Measurements from ENCODE around the gene PCBP4.

The PCBP4 gene

GRCh38 chr3:51932471-51933370 is 34.5 kb downstream of the PCBP4 start:
- ATAC-seq, result no peak
- TF ChIP-seq TCF4 (CRISPR knock-in tag; IDR thresholded peaks at IDR 0.05; ENCODE audit: borderline replicate concordance) (no peak), ZFP3 (CRISPR knock-in tag; IDR thresholded peaks at IDR 0.05) (no peak), ZNF8 (CRISPR knock-in tag; IDR thresholded peaks at IDR 0.05) (no peak), CREB5 (CRISPR knock-in tag; IDR thresholded peaks at IDR 0.05; ENCODE audit: low read depth) (no peak), ISL1 (CRISPR knock-in tag; IDR thresholded peaks at IDR 0.05) (no peak), GLIS3 (CRISPR knock-in tag; IDR thresholded peaks at IDR 0.05) (no peak), ESRRG (CRISPR knock-in tag; IDR thresholded peaks at IDR 0.05) (no peak)

GRCh38 chr3:51931756-51932155 is 35.5 kb downstream of the PCBP4 start:
- TF ChIP-seq ZNF8 (CRISPR knock-in tag; IDR thresholded peaks at IDR 0.05), result no peak
- TF ChIP-seq ZNF70 (CRISPR knock-in tag; IDR thresholded peaks at IDR 0.05), result no peak
- TF ChIP-seq PPARA (CRISPR knock-in tag; IDR thresholded peaks at IDR 0.05; ENCODE audit: borderline replicate concordance), result no peak
- no peak for TF ChIP-seq OSR1 (CRISPR knock-in tag; IDR thresholded peaks at IDR 0.05)
- no peak for TF ChIP-seq SNAI2 (CRISPR knock-in tag; IDR thresholded peaks at IDR 0.05)
- TF ChIP-seq, protein P1, sequence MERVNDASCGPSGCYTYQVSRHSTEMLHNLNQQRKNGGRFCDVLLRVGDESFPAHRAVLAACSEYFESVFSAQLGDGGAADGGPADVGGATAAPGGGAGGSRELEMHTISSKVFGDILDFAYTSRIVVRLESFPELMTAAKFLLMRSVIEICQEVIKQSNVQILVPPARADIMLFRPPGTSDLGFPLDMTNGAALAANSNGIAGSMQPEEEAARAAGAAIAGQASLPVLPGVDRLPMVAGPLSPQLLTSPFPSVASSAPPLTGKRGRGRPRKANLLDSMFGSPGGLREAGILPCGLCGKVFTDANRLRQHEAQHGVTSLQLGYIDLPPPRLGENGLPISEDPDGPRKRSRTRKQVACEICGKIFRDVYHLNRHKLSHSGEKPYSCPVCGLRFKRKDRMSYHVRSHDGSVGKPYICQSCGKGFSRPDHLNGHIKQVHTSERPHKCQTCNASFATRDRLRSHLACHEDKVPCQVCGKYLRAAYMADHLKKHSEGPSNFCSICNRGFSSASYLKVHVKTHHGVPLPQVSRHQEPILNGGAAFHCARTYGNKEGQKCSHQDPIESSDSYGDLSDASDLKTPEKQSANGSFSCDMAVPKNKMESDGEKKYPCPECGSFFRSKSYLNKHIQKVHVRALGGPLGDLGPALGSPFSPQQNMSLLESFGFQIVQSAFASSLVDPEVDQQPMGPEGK (CRISPR knock-in tag; IDR thresholded peaks at IDR 0.05; ENCODE audit: borderline replicate concordance), result no peak
- no peak for TF ChIP-seq CREB5 (CRISPR knock-in tag; IDR thresholded peaks at IDR 0.05; ENCODE audit: low read depth)
- TF ChIP-seq ZFP3 (CRISPR knock-in tag; IDR thresholded peaks at IDR 0.05), result no peak
- no peak for TF ChIP-seq RARB (CRISPR knock-in tag; IDR thresholded peaks at IDR 0.05)
- TF ChIP-seq GLIS3 (CRISPR knock-in tag; IDR thresholded peaks at IDR 0.05), result no peak
- TF ChIP-seq, protein P2, sequence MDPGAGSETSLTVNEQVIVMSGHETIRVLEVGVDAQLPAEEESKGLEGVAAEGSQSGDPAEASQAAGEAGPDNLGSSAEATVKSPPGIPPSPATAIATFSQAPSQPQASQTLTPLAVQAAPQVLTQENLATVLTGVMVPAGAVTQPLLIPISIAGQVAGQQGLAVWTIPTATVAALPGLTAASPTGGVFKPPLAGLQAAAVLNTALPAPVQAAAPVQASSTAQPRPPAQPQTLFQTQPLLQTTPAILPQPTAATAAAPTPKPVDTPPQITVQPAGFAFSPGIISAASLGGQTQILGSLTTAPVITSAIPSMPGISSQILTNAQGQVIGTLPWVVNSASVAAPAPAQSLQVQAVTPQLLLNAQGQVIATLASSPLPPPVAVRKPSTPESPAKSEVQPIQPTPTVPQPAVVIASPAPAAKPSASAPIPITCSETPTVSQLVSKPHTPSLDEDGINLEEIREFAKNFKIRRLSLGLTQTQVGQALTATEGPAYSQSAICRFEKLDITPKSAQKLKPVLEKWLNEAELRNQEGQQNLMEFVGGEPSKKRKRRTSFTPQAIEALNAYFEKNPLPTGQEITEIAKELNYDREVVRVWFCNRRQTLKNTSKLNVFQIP (CRISPR knock-in tag; IDR thresholded peaks at IDR 0.05; ENCODE audit: borderline replicate concordance, low read depth), result no peak
- TF ChIP-seq ZNF565 (CRISPR knock-in tag; conservative IDR thresholded peaks at IDR 0.05; ENCODE audit: low read depth), result no peak
- TF ChIP-seq, protein P3, sequence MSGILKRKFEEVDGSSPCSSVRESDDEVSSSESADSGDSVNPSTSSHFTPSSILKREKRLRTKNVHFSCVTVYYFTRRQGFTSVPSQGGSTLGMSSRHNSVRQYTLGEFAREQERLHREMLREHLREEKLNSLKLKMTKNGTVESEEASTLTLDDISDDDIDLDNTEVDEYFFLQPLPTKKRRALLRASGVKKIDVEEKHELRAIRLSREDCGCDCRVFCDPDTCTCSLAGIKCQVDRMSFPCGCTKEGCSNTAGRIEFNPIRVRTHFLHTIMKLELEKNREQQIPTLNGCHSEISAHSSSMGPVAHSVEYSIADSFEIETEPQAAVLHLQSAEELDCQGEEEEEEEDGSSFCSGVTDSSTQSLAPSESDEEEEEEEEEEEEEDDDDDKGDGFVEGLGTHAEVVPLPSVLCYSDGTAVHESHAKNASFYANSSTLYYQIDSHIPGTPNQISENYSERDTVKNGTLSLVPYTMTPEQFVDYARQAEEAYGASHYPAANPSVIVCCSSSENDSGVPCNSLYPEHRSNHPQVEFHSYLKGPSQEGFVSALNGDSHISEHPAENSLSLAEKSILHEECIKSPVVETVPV (CRISPR knock-in tag; IDR thresholded peaks at IDR 0.05), result no peak
- TF ChIP-seq BACH2 (CRISPR knock-in tag; IDR thresholded peaks at IDR 0.05; ENCODE audit: borderline replicate concordance), result no peak
- TF ChIP-seq ISL1 (CRISPR knock-in tag; IDR thresholded peaks at IDR 0.05), result no peak
- no peak for TF ChIP-seq ZFP30 (CRISPR knock-in tag; IDR thresholded peaks at IDR 0.05)
- no peak for TF ChIP-seq ESRRG (CRISPR knock-in tag; IDR thresholded peaks at IDR 0.05)
- no peak for TF ChIP-seq CSDC2 (CRISPR knock-in tag; IDR thresholded peaks at IDR 0.05)
- no peak for TF ChIP-seq ZC3H10 (CRISPR knock-in tag; IDR thresholded peaks at IDR 0.05)
- no peak for ATAC-seq

- TF ChIP-seq RARB (CRISPR knock-in tag; IDR thresholded peaks at IDR 0.05) (no peak), ZFP30 (CRISPR knock-in tag; IDR thresholded peaks at IDR 0.05) (no peak), TCF4 (CRISPR knock-in tag; IDR thresholded peaks at IDR 0.05; ENCODE audit: borderline replicate concordance) (no peak), ARNTL (CRISPR knock-in tag; IDR thresholded peaks at IDR 0.05; ENCODE audit: borderline replicate concordance, low read depth) (no peak), CREB5 (CRISPR knock-in tag; IDR thresholded peaks at IDR 0.05; ENCODE audit: low read depth) (no peak), SNAI2 (CRISPR knock-in tag; IDR thresholded peaks at IDR 0.05) (no peak), PPARA (CRISPR knock-in tag; IDR thresholded peaks at IDR 0.05; ENCODE audit: borderline replicate concordance) (no peak), ZNF8 (CRISPR knock-in tag; IDR thresholded peaks at IDR 0.05) (no peak), ZC3H10 (CRISPR knock-in tag; IDR thresholded peaks at IDR 0.05) (no peak), ZNF70 (CRISPR knock-in tag; IDR thresholded peaks at IDR 0.05) (no peak)
- TF ChIP-seq, protein P3 (CRISPR knock-in tag; IDR thresholded peaks at IDR 0.05), result no peak
- TF ChIP-seq, protein P2 (CRISPR knock-in tag; IDR thresholded peaks at IDR 0.05; ENCODE audit: borderline replicate concordance, low read depth), result no peak
- no peak for ATAC-seq
Measured at GRCh38 chr3:51930439-51930838, 36.8 kb downstream of the PCBP4 start.

Data from SK-N-SH treated with all-trans-retinoic acid at 6 μM for 48 hours (cell line).